K562 (cell line): ENCODE results near the gene SLC39A7.

ENCODE experiments used
- BRCA1 ChIP-seq, 2 experiments: fragments of 450-650 bp in 1 of 2; sonication (generic) in 1 of 2; formaldehyde crosslinking in 1 of 2; IDR thresholded peaks; 2 replicates each; pipeline versions ENCODE4 v1.5.0 to v1.6.1; 2017 to 2020; ENCODE audit warnings: mild to moderate bottlenecking in 1 of 2, missing genetic modification reagents in 1 of 2
- MECOM ChIP-seq: fragments of 250-450 bp; sonication (Bioruptor Pico); IDR thresholded peaks from 2 replicates; pipeline ENCODE4 v1.8.0; 2022; ENCODE audit warnings: inconsistent platforms
- MTA3 ChIP-seq: fragments of 450-650 bp; formaldehyde crosslinking; IDR thresholded peaks from 2 replicates; pipeline ENCODE4 v1.6.1; 2017; ENCODE audit warnings: mild to moderate bottlenecking, borderline replicate concordance
- NFE2 ChIP-seq: IDR thresholded peaks from 2 replicates; pipeline ENCODE4 v1.6.1; 2014; ENCODE audit warnings: antibody characterized with exemption, low read depth
- POLR2AphosphoS5 ChIP-seq: IDR thresholded peaks from 2 replicates; pipeline ENCODE4 v1.6.1; 2011; ENCODE audit warnings: mild to moderate bottlenecking, low read depth, low read length, moderate library complexity; ENCODE audit not compliant: control insufficient read depth, insufficient read depth
- RBM39 ChIP-seq: fragments of 200-400 bp; formaldehyde crosslinking; optimal IDR thresholded peaks from 2 replicates; pipeline ENCODE3; 2018; ENCODE audit warnings: low read depth, low read length
- SRSF1 ChIP-seq: fragments of 200-400 bp; formaldehyde crosslinking; IDR thresholded peaks from 2 replicates; pipeline ENCODE4 v1.6.1; 2017; ENCODE audit warnings: mild to moderate bottlenecking, low read depth, low read length, moderate library complexity
- ZNF217 ChIP-seq: sonication (generic); formaldehyde crosslinking; IDR thresholded peaks from 2 replicates; pipeline ENCODE4 v1.8.0; 2022; ENCODE audit warnings: mild to moderate bottlenecking, missing genetic modification reagents
- ZNF766 ChIP-seq: fragments of 200-800 bp; sonication (Bioruptor generic); conservative IDR thresholded peaks from 2 replicates; pipeline ENCODE4 v1.6.1; 2016; ENCODE audit warnings: missing genetic modification characterization, missing compliant biosample characterization
- TF ChIP-seq, protein P1 (sequence below), 2 experiments: fragments of 200-800 bp in 1 of 2; sonication (Bioruptor generic) in 1 of 2; sonication (generic) in 1 of 2; formaldehyde crosslinking in 1 of 2; IDR thresholded peaks in 1 of 2; conservative IDR thresholded peaks in 1 of 2; 2 replicates each; pipeline versions ENCODE4 v1.5.0 to v1.6.1; 2016 to 2020; ENCODE audit warnings: missing compliant biosample characterization in 1 of 2, missing genetic modification characterization in 1 of 2, missing genetic modification reagents in 1 of 2

DNA sequence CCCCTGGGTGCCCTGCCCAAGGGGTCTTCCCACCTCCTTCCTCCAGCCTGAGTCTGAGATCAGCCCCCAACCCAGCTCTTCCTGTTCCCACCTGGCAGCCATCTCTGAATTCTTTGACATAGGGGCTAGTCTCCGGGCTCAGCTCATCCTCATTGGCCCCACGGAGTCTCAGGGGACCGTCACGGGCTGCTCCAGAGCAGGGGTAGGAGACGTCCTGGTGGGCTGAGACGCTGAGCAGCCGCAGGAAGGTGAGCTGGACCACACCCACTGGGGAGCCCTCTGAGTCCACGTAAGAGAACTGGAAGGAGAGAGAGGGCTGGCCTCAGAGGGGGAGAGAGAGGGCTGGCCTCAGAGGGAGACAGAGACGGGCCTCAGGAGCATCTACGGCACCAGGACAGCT, 36.5 kb upstream of the SLC39A7 start:
- no peak for TF ChIP-seq NFE2
- TF ChIP-seq ZNF217 (CRISPR knock-in tag), result no peak
- no peak for TF ChIP-seq RBM39
- TF ChIP-seq ZNF766 (CRISPR knock-in tag), result no peak
- TF ChIP-seq, protein P1, sequence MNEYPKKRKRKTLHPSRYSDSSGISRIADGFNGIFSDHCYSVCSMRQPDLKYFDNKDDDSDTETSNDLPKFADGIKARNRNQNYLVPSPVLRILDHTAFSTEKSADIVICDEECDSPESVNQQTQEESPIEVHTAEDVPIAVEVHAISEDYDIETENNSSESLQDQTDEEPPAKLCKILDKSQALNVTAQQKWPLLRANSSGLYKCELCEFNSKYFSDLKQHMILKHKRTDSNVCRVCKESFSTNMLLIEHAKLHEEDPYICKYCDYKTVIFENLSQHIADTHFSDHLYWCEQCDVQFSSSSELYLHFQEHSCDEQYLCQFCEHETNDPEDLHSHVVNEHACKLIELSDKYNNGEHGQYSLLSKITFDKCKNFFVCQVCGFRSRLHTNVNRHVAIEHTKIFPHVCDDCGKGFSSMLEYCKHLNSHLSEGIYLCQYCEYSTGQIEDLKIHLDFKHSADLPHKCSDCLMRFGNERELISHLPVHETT (CRISPR knock-in tag; conservative IDR thresholded peaks at IDR 0.05 in 1 of 2, IDR thresholded peaks at IDR 0.05 in 1 of 2), result no peak
- TF ChIP-seq MTA3, result no peak
- TF ChIP-seq MECOM, result no peak
- TF ChIP-seq SRSF1, result no peak
- TF ChIP-seq POLR2AphosphoS5, result no peak
- TF ChIP-seq BRCA1 (IDR thresholded peaks at IDR 0.05), result no peak
- TF ChIP-seq BRCA1 (CRISPR knock-in tag; IDR thresholded peaks at IDR 0.05), result no peak
